Gastrocnemius medialis (tissue), 4 donors: ENCODE data around the gene MAN2A1. TPM values are rescaled to one million over a fixed set of nuclear protein-coding genes. Genes with fewer than 3 reads are reported as not detected.

Experiments used
- ATAC-seq, 2 donors: fragments of 150-250 bp; one replicate each; pipeline ENCODE4 v1.9.1; 2016
- DNase-seq, 2 donors: peaks; one replicate each; pipeline ENCODE4 v3.0.0-alpha.2; 2019
- H3K27ac ChIP-seq, 4 donors: fragments of 200-600 bp; sonication (generic); 1 replicate in 1 of 4; 2 replicates in 3 of 4; pipeline ENCODE4 v1.5.1; 2016 to 2018; ENCODE audit warnings: mild to moderate bottlenecking in 2 of 4, moderate library complexity in 1 of 4
- H3K27me3 ChIP-seq, 3 donors: fragments of 200-600 bp; sonication (generic) in 2 of 3; 1 replicate in 1 of 3; 2 replicates in 2 of 3; pipeline versions ENCODE4 v1.5.1 to v1.6.0; 2016 to 2019; ENCODE audit warnings: mild to moderate bottlenecking in 1 of 3, moderate library complexity in 1 of 3
- H3K36me3 ChIP-seq, 2 donors: fragments of 200-600 bp; sonication (generic) in 1 of 2; one replicate each; pipeline ENCODE4 v1.5.1; 2017 to 2018
- H3K4me1 ChIP-seq, 2 donors: fragments of 200-600 bp; sonication (generic) in 1 of 2; one replicate each; pipeline ENCODE4 v1.5.1; 2016 to 2017; ENCODE audit warnings: mild to moderate bottlenecking in 2 of 2
- H3K4me3 ChIP-seq, 4 donors: fragments of 200-600 bp; sonication (generic) in 3 of 4; 1 replicate in 1 of 4; 2 replicates in 3 of 4; pipeline ENCODE4 v1.5.1; 2016 to 2019; ENCODE audit warnings: mild to moderate bottlenecking in 2 of 4
- H3K9me3 ChIP-seq, 3 donors: fragments of 200-600 bp; sonication (generic) in 2 of 3; 1 replicate in 1 of 3; 2 replicates in 2 of 3; pipeline ENCODE4 v1.5.1; 2016 to 2019
- POLR2A ChIP-seq, 2 donors: fragments of 450-650 bp; IDR thresholded peaks; one replicate each; pipeline ENCODE4 v1.6.1; 2017; ENCODE audit warnings: antibody characterized with exemption in 2 of 2, mild to moderate bottlenecking in 2 of 2, moderate library complexity in 2 of 2
- in situ Hi-C, 4 donors: fragments of 200-750 bp; cut with MboI; loops; one replicate each; pipeline versions ENCODE4 v1.15.0 to v1.8.0; 2017; ENCODE audit warnings: low sequenced_read_pairs in 4 of 4
- intact Hi-C: fragments of 100-400 bp; cut with DNase I; formaldehyde crosslinking; loops from one replicate; pipeline ENCODE4 v1.15.1; 2023; ENCODE audit warnings: low total_unique reads
- total RNA-seq, 4 donors: library from RNA; depleted of rRNA; stranded (reverse); fragments of >200 nt; gene quantifications; one replicate each; pipeline versions ENCODE4 v1.1.0 to v1.2.3, GENCODE V29; 2016
- TF ChIP-seq, protein P1 (sequence below), 5 experiments: fragments of 450-650 bp in 3 of 5; fragments of 200-600 bp in 2 of 5; sonication (generic) in 2 of 5; IDR thresholded peaks in 4 of 5; conservative IDR thresholded peaks in 1 of 5; 1 replicate in 4 of 5; 2 replicates in 1 of 5; pipeline ENCODE4 v1.5.1; 2016 to 2019; ENCODE audit warnings: antibody characterized with exemption in 5 of 5, mild to moderate bottlenecking in 3 of 5, moderate library complexity in 3 of 5

The MAN2A1 gene
- total RNA-seq, 4 donors from 2014 or later: 15.0 to 28.6 (median 19.8) TPM

DNA sequence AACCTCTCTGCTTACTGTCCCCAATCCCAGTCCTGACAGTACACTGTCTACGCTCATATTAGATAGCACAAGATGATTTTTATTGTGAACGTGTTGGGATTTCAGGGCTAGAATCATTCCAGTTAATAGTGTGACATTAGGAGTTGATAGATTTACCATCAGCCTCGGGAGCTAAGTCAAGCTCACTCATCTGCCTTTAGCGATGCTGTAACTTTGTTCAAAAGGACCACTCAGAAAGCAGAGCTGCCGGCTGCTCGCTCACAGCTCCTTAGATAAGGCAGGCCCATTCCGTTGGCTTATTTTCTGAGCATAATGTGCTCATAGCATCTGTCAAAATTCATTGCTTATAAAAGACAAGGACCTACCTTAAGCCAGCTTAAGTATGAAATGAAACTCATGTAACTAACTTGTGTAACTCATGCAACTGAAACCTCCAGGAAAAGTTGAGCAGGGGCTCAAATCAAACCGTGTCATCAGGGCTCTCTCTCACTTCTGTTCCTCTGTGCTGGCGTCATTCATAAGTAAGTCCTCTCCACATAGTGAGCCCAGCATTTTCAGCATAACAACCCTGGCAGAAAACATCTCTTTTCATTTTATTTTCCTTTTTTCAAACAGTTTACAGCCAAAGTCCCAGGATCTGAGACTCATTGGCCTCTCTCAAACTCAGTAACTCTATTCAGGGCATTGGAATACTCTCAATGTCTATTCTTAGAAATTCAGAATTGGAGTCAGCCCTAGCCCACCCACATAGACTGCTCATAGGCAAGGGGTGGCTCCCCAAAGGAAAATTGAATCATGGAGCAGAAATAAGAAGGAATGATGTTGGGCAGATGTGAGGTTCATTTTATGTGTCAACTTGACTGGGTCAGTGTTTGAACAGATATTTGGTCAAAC, 208.8 kb downstream of the MAN2A1 start:
- no peak for DNase-seq
- intact Hi-C loops: no loop called here
- in situ Hi-C loops: no loop called here
- Histone ChIP-seq H3K4me1 (no peaks in the 10 kb centered on the region), H3K27me3 (no peaks in the 10 kb centered on the region), H3K9me3 (no peaks in the 10 kb centered on the region), H3K27ac (no peak overlapping the region), H3K4me3 (no peak overlapping the region), H3K36me3 (no peaks in the 10 kb centered on the region)
- ATAC-seq: no peak
- TF ChIP-seq, protein P1, sequence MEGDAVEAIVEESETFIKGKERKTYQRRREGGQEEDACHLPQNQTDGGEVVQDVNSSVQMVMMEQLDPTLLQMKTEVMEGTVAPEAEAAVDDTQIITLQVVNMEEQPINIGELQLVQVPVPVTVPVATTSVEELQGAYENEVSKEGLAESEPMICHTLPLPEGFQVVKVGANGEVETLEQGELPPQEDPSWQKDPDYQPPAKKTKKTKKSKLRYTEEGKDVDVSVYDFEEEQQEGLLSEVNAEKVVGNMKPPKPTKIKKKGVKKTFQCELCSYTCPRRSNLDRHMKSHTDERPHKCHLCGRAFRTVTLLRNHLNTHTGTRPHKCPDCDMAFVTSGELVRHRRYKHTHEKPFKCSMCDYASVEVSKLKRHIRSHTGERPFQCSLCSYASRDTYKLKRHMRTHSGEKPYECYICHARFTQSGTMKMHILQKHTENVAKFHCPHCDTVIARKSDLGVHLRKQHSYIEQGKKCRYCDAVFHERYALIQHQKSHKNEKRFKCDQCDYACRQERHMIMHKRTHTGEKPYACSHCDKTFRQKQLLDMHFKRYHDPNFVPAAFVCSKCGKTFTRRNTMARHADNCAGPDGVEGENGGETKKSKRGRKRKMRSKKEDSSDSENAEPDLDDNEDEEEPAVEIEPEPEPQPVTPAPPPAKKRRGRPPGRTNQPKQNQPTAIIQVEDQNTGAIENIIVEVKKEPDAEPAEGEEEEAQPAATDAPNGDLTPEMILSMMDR (IDR thresholded peaks at IDR 0.05 in 4 of 5, conservative IDR thresholded peaks at IDR 0.05 in 1 of 5): no peak
- no peak for TF ChIP-seq POLR2A (IDR thresholded peaks at IDR 0.05)

DNA sequence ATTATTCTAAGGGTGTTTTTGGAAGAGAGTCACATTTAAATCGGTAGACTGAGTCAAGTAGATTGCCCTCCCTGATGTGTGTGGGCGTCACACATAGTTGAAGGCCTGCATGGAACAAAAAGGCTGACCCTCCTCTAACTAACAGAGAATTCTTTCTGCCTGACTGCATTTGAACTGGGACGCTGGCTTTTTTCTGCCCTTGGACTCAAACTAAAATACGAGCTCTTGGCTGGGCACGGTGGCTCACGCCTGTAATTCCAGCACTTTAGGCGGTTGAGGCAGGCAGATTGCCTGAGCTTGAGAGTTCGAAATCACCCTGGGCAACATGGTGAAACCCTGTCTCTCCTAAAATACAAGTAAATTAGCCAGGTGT, 209.4 kb downstream of the MAN2A1 start:
- intact Hi-C loops (no loop called here), in situ Hi-C loops (no loop called here)
- DNase-seq (no peak), ATAC-seq (no peak)
- no peak overlapping the region for H3K4me3 ChIP-seq
- TF ChIP-seq, protein P1 (IDR thresholded peaks at IDR 0.05 in 4 of 5, conservative IDR thresholded peaks at IDR 0.05 in 1 of 5): no peak
- TF ChIP-seq POLR2A (IDR thresholded peaks at IDR 0.05): no peak
- no peaks in the 10 kb centered on the region for H3K4me1 ChIP-seq
- no peak overlapping the region for H3K27ac ChIP-seq
- H3K9me3 ChIP-seq: no peaks in the 10 kb centered on the region
- H3K27me3 ChIP-seq: no peaks in the 10 kb centered on the region
- no peaks in the 10 kb centered on the region for H3K36me3 ChIP-seq

DNA sequence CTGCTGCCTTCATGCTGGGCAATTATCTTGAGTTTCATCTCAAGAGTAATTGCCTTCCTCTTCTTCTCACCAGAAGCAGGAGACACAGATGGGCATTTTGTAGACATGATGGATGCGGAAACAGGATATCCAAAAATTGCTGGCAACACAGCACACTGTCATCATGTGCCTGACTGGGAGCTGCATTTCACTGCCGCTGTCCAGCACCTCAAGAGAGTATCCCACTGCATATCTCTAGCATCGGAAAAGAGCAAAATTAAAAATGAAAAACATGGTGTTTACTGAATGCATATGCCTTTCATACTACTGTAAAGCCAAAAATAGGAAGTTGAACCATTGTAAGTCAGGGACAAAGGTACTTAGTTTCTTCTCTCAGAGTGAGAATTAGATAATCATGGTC, 210.7 kb downstream of the MAN2A1 start:
- no peaks in the 10 kb centered on the region for H3K36me3 ChIP-seq
- no peak for TF ChIP-seq POLR2A (IDR thresholded peaks at IDR 0.05)
- TF ChIP-seq, protein P1 (IDR thresholded peaks at IDR 0.05 in 4 of 5, conservative IDR thresholded peaks at IDR 0.05 in 1 of 5): no peak

DNA sequence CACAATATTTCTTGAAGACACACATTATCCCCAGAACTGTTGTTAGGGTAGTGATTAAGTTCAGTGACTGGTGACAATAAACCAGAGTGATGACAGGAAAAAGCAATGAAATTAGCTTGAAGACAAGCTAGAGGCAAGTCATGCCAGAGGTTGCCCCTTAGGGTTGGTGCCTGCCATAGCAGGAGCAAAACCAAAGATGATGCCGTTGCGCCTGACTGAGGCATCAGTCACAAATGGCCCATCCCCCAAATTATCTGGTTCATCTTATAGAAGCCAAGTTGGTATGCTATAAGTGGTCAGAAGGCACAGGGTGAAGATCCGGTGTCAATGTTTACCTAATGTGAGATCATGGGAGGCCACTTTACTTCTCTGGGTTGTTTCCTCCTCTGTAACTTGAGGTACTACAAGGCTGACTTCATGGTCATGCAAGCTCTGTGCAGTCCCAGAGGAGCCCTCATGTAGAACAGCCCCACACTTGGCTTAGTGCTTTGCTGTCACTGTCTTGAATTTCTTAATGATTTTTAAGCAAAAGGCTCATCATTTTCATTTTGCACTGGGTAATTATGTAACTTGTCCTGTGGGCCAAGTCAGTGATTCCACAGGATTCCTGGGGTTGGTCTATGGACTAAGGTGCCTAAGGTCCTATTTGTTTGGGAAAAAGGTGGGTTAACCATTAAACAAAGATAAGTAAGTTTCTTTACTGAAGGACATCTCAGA, 211.3 kb downstream of the MAN2A1 start:
- TF ChIP-seq POLR2A (IDR thresholded peaks at IDR 0.05): no peak
- TF ChIP-seq, protein P1 (IDR thresholded peaks at IDR 0.05 in 4 of 5, conservative IDR thresholded peaks at IDR 0.05 in 1 of 5): no peak
- H3K27me3 ChIP-seq: no peaks in the 10 kb centered on the region
- no peaks in the 10 kb centered on the region for H3K36me3 ChIP-seq

More for the DNA sequence above, 210.7 kb downstream of the MAN2A1 start:
- intact Hi-C loops (no loop called here), in situ Hi-C loops (no loop called here)
- ATAC-seq (no peak), DNase-seq (no peak)
- H3K27ac ChIP-seq: no peak overlapping the region
- no peak overlapping the region for H3K4me3 ChIP-seq
- H3K27me3 ChIP-seq: no peaks in the 10 kb centered on the region
- no peaks in the 10 kb centered on the region for H3K4me1 ChIP-seq
- H3K9me3 ChIP-seq: no peaks in the 10 kb centered on the region

More for the DNA sequence above, 211.3 kb downstream of the MAN2A1 start:
- no peak for ATAC-seq
- DNase-seq: no peak
- intact Hi-C loops (no loop called here), in situ Hi-C loops (no loop called here)
- no peak overlapping the region for H3K4me3 ChIP-seq
- no peaks in the 10 kb centered on the region for H3K9me3 ChIP-seq
- H3K4me1 ChIP-seq: no peaks in the 10 kb centered on the region
- H3K27ac ChIP-seq: no peak overlapping the region
